H1 (cell line): ENCODE measurements around the gene LMX1B. TPM values are rescaled to one million over a fixed set of nuclear protein-coding genes. Genes with fewer than 3 reads are reported as not detected.

Source experiments
- CTCF ChIA-PET: fragments of 300-600 bp; sonication (Branson Sonifier 250); formaldehyde crosslinking; loops from one replicate; lab custom pipeline; 2021; ENCODE audit not compliant: partially characterized antibody; lab: Charles Lee
- POLR2A ChIA-PET: fragments of 300-600 bp; sonication (Branson Sonifier 250); formaldehyde crosslinking; loops from one replicate; lab custom pipeline; 2021; ENCODE audit warnings: inconsistent platforms; ENCODE audit not compliant: partially characterized antibody; lab: Charles Lee
- DNase-seq, 2 experiments: peaks; one replicate each; pipeline versions ENCODE4 v3.0.0 to v3.0.0-alpha.2; 2010 to 2022; ENCODE audit warnings: low spot score in 2 of 2, low read depth in 1 of 2, mixed read lengths in 1 of 2
- FAIRE-seq: peaks from 2 replicates; lab custom pipeline; 2011; peaks lifted over from hg19 to GRCh38; lab: Jason Lieb, UNC
- H2AFZ ChIP-seq: 2 replicates; pipeline ENCODE4 v1.8.1; 2012; ENCODE audit warnings: low read length, inconsistent platforms
- H2AK5ac ChIP-seq: 2 replicates; pipeline ENCODE4 v1.6.1; 2013; ENCODE audit warnings: low read depth, low read length
- H2BK120ac ChIP-seq: replicated peaks from 2 replicates; pipeline ENCODE3; 2013; ENCODE audit warnings: low read depth, low read length, inconsistent platforms
- H2BK12ac ChIP-seq: 2 replicates; pipeline ENCODE4 v1.6.1; 2013; ENCODE audit warnings: low read depth, low read length
- H2BK15ac ChIP-seq: 2 replicates; pipeline ENCODE4 v1.6.1; 2013; ENCODE audit warnings: low read length
- H2BK20ac ChIP-seq: 2 replicates; pipeline ENCODE4 v1.6.1; 2013; ENCODE audit warnings: low read length
- H2BK5ac ChIP-seq: 2 replicates; pipeline ENCODE4 v1.6.1; 2013; ENCODE audit warnings: low read depth, low read length
- H3K14ac ChIP-seq: 2 replicates; pipeline ENCODE4 v1.6.1; 2013; ENCODE audit warnings: inconsistent platforms; ENCODE audit not compliant: insufficient read length
- H3K18ac ChIP-seq: 2 replicates; pipeline ENCODE4 v1.6.1; 2013; ENCODE audit warnings: low read length; ENCODE audit errors: extremely low read depth
- H3K23ac ChIP-seq: 2 replicates; pipeline ENCODE4 v1.6.1; 2013; ENCODE audit warnings: inconsistent platforms; ENCODE audit not compliant: insufficient read length
- H3K23me2 ChIP-seq: 2 replicates; pipeline ENCODE4 v1.6.1; 2013; ENCODE audit warnings: low read depth, low read length
- H3K27ac ChIP-seq: 2 replicates; pipeline ENCODE4 v1.6.1; 2011; ENCODE audit warnings: low read depth, low read length, inconsistent platforms
- H3K27me3 ChIP-seq, 4 experiments: replicated peaks in 1 of 4; 1 replicate in 1 of 4; 2 replicates in 3 of 4; pipeline versions ENCODE4 v1.6.1 to v1.8.1; 2011 to 2013; ENCODE audit warnings: low read length in 3 of 4, mild to moderate bottlenecking in 3 of 4, inconsistent platforms in 2 of 4, mixed read lengths in 2 of 4, moderate library complexity in 1 of 4; ENCODE audit not compliant: control insufficient read depth in 3 of 4, insufficient read depth in 3 of 4; ENCODE audit errors: extremely low read depth in 1 of 4
- H3K36me3 ChIP-seq, 4 experiments: 2 replicates each; pipeline versions ENCODE4 v1.6.1 to v1.8.1; 2011 to 2013; ENCODE audit warnings: mild to moderate bottlenecking in 4 of 4, low read length in 3 of 4, moderate library complexity in 2 of 4, control low read depth in 1 of 4, inconsistent platforms in 1 of 4; ENCODE audit not compliant: insufficient read depth in 4 of 4, control insufficient read depth in 2 of 4
- H3K4ac ChIP-seq: replicated peaks from 2 replicates; pipeline ENCODE3; 2013; ENCODE audit warnings: low read length, low read depth, mixed read lengths, inconsistent platforms; ENCODE audit not compliant: insufficient read length
- H3K4me1 ChIP-seq, 4 experiments: replicated peaks in 1 of 4; 1 replicate in 1 of 4; 2 replicates in 3 of 4; pipeline versions ENCODE4 v1.6.1 to v1.8.1; 2011 to 2013; ENCODE audit warnings: low read length in 3 of 4, inconsistent platforms in 2 of 4, mixed read lengths in 1 of 4; ENCODE audit not compliant: insufficient read depth in 4 of 4, control insufficient read depth in 3 of 4
- H3K4me2 ChIP-seq, 2 experiments: 2 replicates each; pipeline versions ENCODE4 v1.6.1 to v1.8.1; 2011 to 2013; ENCODE audit warnings: low read depth in 2 of 2, low read length in 2 of 2, control low read depth in 1 of 2, inconsistent platforms in 1 of 2, mild to moderate bottlenecking in 1 of 2; ENCODE audit not compliant: insufficient read depth in 1 of 2
- H3K4me3 ChIP-seq, 4 experiments: fragments of 200-600, 300-600 bp in 1 of 4; sonication (generic), shearing (Covaris generic), sonication (Bioruptor Twin) in 1 of 4; 2 replicates each; pipeline versions ENCODE4 v1.5.1 to v1.8.1; 2011 to 2016; ENCODE audit warnings: low read length in 4 of 4, low read depth in 3 of 4, control low read depth in 2 of 4, inconsistent platforms in 2 of 4, mild to moderate bottlenecking in 2 of 4, mixed read lengths in 1 of 4, moderate library complexity in 1 of 4; ENCODE audit not compliant: insufficient read depth in 2 of 4; ENCODE audit errors: extremely low read depth in 1 of 4
- H3K56ac ChIP-seq: replicated peaks from 2 replicates; pipeline ENCODE3; 2013; ENCODE audit warnings: low read depth, mild to moderate bottlenecking, mixed read lengths, low read length, inconsistent platforms; ENCODE audit not compliant: insufficient read length
- H3K79me1 ChIP-seq: 2 replicates; pipeline ENCODE4 v1.6.1; 2013; ENCODE audit warnings: low read depth, low read length, control low read depth
- H3K79me2 ChIP-seq, 2 experiments: 2 replicates each; pipeline versions ENCODE4 v1.6.1 to v1.8.1; 2012 to 2013; ENCODE audit warnings: low read length in 2 of 2, mild to moderate bottlenecking in 2 of 2, inconsistent platforms in 1 of 2; ENCODE audit not compliant: insufficient read depth in 2 of 2, control insufficient read depth in 1 of 2
- H3K9ac ChIP-seq, 4 experiments: replicated peaks in 1 of 4; 1 replicate in 1 of 4; 2 replicates in 3 of 4; pipeline versions ENCODE4 v1.6.1 to v1.8.1; 2011 to 2013; ENCODE audit warnings: low read depth in 3 of 4, low read length in 3 of 4, control low read depth in 2 of 4, mild to moderate bottlenecking in 2 of 4, moderate library complexity in 2 of 4, inconsistent platforms in 1 of 4; ENCODE audit errors: extremely low read depth in 1 of 4
- H3K9me3 ChIP-seq, 2 experiments: 2 replicates each; pipeline versions ENCODE4 v1.6.1 to v1.8.1; 2012 to 2013; ENCODE audit warnings: mild to moderate bottlenecking in 2 of 2, moderate library complexity in 2 of 2, control low read depth in 1 of 2, inconsistent platforms in 1 of 2, low read depth in 1 of 2, low read length in 1 of 2, mixed read lengths in 1 of 2; ENCODE audit not compliant: insufficient read depth in 2 of 2
- H4K20me1 ChIP-seq, 2 experiments: replicated peaks in 1 of 2; 2 replicates each; pipeline versions ENCODE3 to v1.8.1; 2011 to 2013; ENCODE audit warnings: inconsistent platforms in 2 of 2, low read length in 2 of 2, mild to moderate bottlenecking in 1 of 2; ENCODE audit not compliant: insufficient read depth in 2 of 2, control insufficient read depth in 1 of 2
- H4K5ac ChIP-seq: 2 replicates; pipeline ENCODE4 v1.6.1; 2013; ENCODE audit warnings: low read length, low read depth, mixed read lengths, inconsistent platforms; ENCODE audit not compliant: insufficient read length
- H4K8ac ChIP-seq: 2 replicates; pipeline ENCODE4 v1.8.0; 2013; ENCODE audit warnings: mild to moderate bottlenecking, moderate library complexity, low read length, inconsistent platforms; ENCODE audit not compliant: insufficient read depth; ENCODE audit errors: extremely low read depth
- H4K91ac ChIP-seq: replicated peaks from 2 replicates; pipeline ENCODE3; 2013; ENCODE audit warnings: low read length, mixed read lengths, inconsistent platforms; ENCODE audit not compliant: insufficient read length
- CEBPB ChIP-seq: IDR thresholded peaks from 2 replicates; pipeline ENCODE4 v1.6.1; 2012; ENCODE audit warnings: low read depth, low read length
- FOSL1 ChIP-seq: IDR thresholded peaks from 2 replicates; pipeline ENCODE4 v1.6.1; 2011; ENCODE audit warnings: mild to moderate bottlenecking, low read depth, low read length, moderate library complexity; ENCODE audit not compliant: insufficient read depth
- GABPA ChIP-seq: IDR thresholded peaks from 2 replicates; pipeline ENCODE4 v1.6.1; 2011; ENCODE audit warnings: mild to moderate bottlenecking, low read length, moderate library complexity, borderline replicate concordance; ENCODE audit not compliant: insufficient read depth
- GTF2F1 ChIP-seq: IDR thresholded peaks from 2 replicates; pipeline ENCODE4 v1.6.1; 2012; ENCODE audit warnings: low read depth, low read length, improper control_type of control experiment, borderline replicate concordance
- KDM4A ChIP-seq: IDR thresholded peaks from one replicate; pipeline ENCODE4 v1.7.1; 2012; ENCODE audit warnings: low read depth, mild to moderate bottlenecking, moderate library complexity, low read length, inconsistent platforms; ENCODE audit not compliant: severe bottlenecking
- RXRA ChIP-seq: IDR thresholded peaks from 2 replicates; pipeline ENCODE4 v1.6.1; 2011; ENCODE audit warnings: low read depth, mild to moderate bottlenecking, low read length, moderate library complexity; ENCODE audit not compliant: insufficient read depth
- SP2 ChIP-seq: IDR thresholded peaks from 2 replicates; pipeline ENCODE4 v1.6.1; 2012; ENCODE audit warnings: mild to moderate bottlenecking, low read length, inconsistent platforms
- TBP ChIP-seq: IDR thresholded peaks from 2 replicates; pipeline ENCODE4 v1.6.1; 2011; ENCODE audit warnings: low read depth, low read length, improper control_type of control experiment
- TCF12 ChIP-seq: IDR thresholded peaks from 2 replicates; pipeline ENCODE4 v1.6.1; 2011; ENCODE audit warnings: low read depth, mild to moderate bottlenecking, low read length
- WGBS, 2 experiments: shearing (Covaris generic) in 1 of 2; methylation state at CpG; one replicate each; pipeline versions ENCODE4 v1.1.6 to v1.1.7; 2013 to 2015; ENCODE audit warnings: low lambda C conversion rate in 2 of 2, mixed read lengths in 2 of 2, inconsistent platforms in 1 of 2, low coverage in 1 of 2, missing lambda C conversion rate in 1 of 2; ENCODE audit not compliant: insufficient replicate concordance in 2 of 2, insufficient coverage in 1 of 2, insufficient read length in 1 of 2; ENCODE audit errors: extremely low coverage in 1 of 2, missing lambda C conversion rate in 1 of 2; 5-methylcytosine and 5-hydroxymethylcytosine counted together
- polyA plus RNA-seq, 7 experiments: library from polyadenylated mRNA; depleted of rRNA in 3 of 7; stranded (reverse) in 5 of 7; unstranded in 2 of 7; fragments of >200 nt in 5 of 7; fragments of 200-250 nt in 2 of 7; gene quantifications; 1 replicate in 5 of 7; 2 replicates in 1 of 7; 4 replicates in 1 of 7; pipeline versions ENCODE4 v1.2.1 to v1.2.3, GENCODE V29; 2011 to 2013; ENCODE audit warnings: missing spikeins in 2 of 7, mixed read lengths in 2 of 7
- total RNA-seq: library from RNA; stranded (reverse); fragmentation: NEBNext Ultra II Directional; extraction: Animal tissue kit (Norgen Biotek cat#: 25700); gene quantifications from 2 replicates; pipeline ENCODE4 v1.2.1, GENCODE V29; 2021
- TF ChIP-seq, protein P1 (sequence below), 3 experiments: IDR thresholded peaks; 1 replicate in 2 of 3; 2 replicates in 1 of 3; pipeline versions ENCODE4 v1.5.1 to v1.6.1; 2011; ENCODE audit warnings: low read length in 3 of 3, mild to moderate bottlenecking in 3 of 3, inconsistent platforms in 2 of 3, low read depth in 1 of 3, moderate library complexity in 1 of 3; ENCODE audit not compliant: insufficient read depth in 1 of 3; ENCODE audit errors: control extremely low read depth in 1 of 3
- TF ChIP-seq, protein P2 (sequence below): IDR thresholded peaks from 2 replicates; pipeline ENCODE4 v1.6.1; 2012; ENCODE audit warnings: inconsistent platforms

LMX1B gene
- total and polyA plus RNA-seq, 2 of the 8 experiments (the other 6 are each of a cell fraction or from before 2014, with no cell fraction given): 0.09 to 0.37 TPM

DNA sequence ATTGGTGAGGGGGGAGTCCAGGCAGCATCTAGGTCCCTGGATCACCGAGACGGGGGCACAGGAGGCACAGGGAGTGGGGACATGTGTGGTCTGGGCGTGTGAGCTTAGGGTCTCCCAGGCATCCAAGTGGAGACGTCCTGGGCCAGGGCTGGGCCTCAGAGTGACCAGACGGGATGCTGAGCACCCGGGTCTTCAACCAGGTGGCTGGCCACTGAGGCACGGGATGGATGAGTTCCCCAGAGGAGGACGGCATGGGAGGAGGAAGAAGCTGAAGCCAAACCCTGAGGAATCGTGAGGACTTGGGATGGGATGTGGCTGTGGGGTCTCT lies 88.0 kb downstream of the LMX1B start:
- CTCF ChIA-PET: interaction anchor here (0.6 to 11.7 kb wide), 34 partner anchors 7 to 502 kb away, joined by 3 to 415 read pairs (median 12); no protein-coding TSS in a partner anchor
- no peak overlapping the region for H3K4ac ChIP-seq
- DNase-seq: no peak
- TF ChIP-seq SP2 (no peak), RXRA (no peak), TBP (no peak), GABPA (no peak), KDM4A (no peak), TCF12 (no peak), CEBPB (no peak), GTF2F1 (no peak), FOSL1 (no peak)
- TF ChIP-seq, protein P1, sequence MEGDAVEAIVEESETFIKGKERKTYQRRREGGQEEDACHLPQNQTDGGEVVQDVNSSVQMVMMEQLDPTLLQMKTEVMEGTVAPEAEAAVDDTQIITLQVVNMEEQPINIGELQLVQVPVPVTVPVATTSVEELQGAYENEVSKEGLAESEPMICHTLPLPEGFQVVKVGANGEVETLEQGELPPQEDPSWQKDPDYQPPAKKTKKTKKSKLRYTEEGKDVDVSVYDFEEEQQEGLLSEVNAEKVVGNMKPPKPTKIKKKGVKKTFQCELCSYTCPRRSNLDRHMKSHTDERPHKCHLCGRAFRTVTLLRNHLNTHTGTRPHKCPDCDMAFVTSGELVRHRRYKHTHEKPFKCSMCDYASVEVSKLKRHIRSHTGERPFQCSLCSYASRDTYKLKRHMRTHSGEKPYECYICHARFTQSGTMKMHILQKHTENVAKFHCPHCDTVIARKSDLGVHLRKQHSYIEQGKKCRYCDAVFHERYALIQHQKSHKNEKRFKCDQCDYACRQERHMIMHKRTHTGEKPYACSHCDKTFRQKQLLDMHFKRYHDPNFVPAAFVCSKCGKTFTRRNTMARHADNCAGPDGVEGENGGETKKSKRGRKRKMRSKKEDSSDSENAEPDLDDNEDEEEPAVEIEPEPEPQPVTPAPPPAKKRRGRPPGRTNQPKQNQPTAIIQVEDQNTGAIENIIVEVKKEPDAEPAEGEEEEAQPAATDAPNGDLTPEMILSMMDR (IDR thresholded peaks at IDR 0.05; ENCODE audit: control extremely low read depth in 1 of 3, insufficient read depth in 1 of 3, low read depth in 1 of 3, low read length in 3 of 3): no peak
- TF ChIP-seq, protein P2, sequence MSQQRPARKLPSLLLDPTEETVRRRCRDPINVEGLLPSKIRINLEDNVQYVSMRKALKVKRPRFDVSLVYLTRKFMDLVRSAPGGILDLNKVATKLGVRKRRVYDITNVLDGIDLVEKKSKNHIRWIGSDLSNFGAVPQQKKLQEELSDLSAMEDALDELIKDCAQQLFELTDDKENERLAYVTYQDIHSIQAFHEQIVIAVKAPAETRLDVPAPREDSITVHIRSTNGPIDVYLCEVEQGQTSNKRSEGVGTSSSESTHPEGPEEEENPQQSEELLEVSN: no peak

More for the DNA sequence above, 88.0 kb downstream of the LMX1B start:
- Histone ChIP-seq H3K9ac (no peak overlapping the region), H3K14ac (no peak overlapping the region), H2BK20ac (no peak overlapping the region), H3K27me3 (peaks cover 4 to 36% (median 30%) of the 10 kb centered on the region in 4 experiments), H3K36me3 (no peaks in the 10 kb centered on the region), H4K91ac (no peak overlapping the region), H4K8ac (no peak overlapping the region), H2BK12ac (peak overlapping the region; percentile 39; the same call in 1 of the 2 replicates), H3K18ac (no peak overlapping the region), H3K79me1 (no peaks in the 10 kb centered on the region), H3K79me2 (no peaks in the 10 kb centered on the region), H2AFZ (no peak overlapping the region), H3K4me3 (no peak overlapping the region), H2BK120ac (no peak overlapping the region), H3K27ac (no peak overlapping the region), H3K56ac (no peak overlapping the region), H2BK5ac (peak overlapping the region; percentile 52; the same call in 1 of the 2 replicates), H3K23ac (no peak overlapping the region), H4K20me1 (no peaks in the 10 kb centered on the region), H4K5ac (no peak overlapping the region), H2BK15ac (0 out of 2 replicates have a peak overlapping the region, but pooled peaks have one; percentile 65), H3K9me3 (no peaks in the 10 kb centered on the region), H3K4me2 (no peak overlapping the region), H3K4me1 (peaks cover 0 to 11% (median 8%) of the 10 kb centered on the region in 4 experiments; a peak in 5 of 7 replicates), H2AK5ac (0 out of 2 replicates have a peak overlapping the region, but pooled peaks have one; percentile 19), H3K23me2 (peaks cover 1% of the 10 kb centered on the region; the same call in 1 of the 2 replicates)
- 89% methylated on average over 9 of the region's 9 CpGs; no CpG with 5 or more reads in 1 of the 2 experiments for WGBS, 2 experiments
- POLR2A ChIA-PET: no interaction called here
- no peak for FAIRE-seq
